H1 (cell line): ENCODE measurements around the gene CIDEA. TPM values are rescaled to one million over a fixed set of nuclear protein-coding genes. Genes with fewer than 3 reads are reported as not detected.
"Not testable (repeated sequence)": the region's sequence is repeated elsewhere in the genome, so short reads cannot be mapped to it uniquely, and the experiment has no call there.

ENCODE experiments used
- CTCF ChIA-PET: fragments of 300-600 bp; sonication (Branson Sonifier 250); formaldehyde crosslinking; loops from one replicate; lab custom pipeline; 2021; ENCODE audit not compliant: partially characterized antibody; lab: Charles Lee
- POLR2A ChIA-PET: fragments of 300-600 bp; sonication (Branson Sonifier 250); formaldehyde crosslinking; loops from one replicate; lab custom pipeline; 2021; ENCODE audit warnings: inconsistent platforms; ENCODE audit not compliant: partially characterized antibody; lab: Charles Lee
- DNase-seq, 2 experiments: peaks; one replicate each; pipeline versions ENCODE4 v3.0.0 to v3.0.0-alpha.2; 2010 to 2022; ENCODE audit warnings: low spot score in 2 of 2, low read depth in 1 of 2, mixed read lengths in 1 of 2
- FAIRE-seq: peaks from 2 replicates; lab custom pipeline; 2011; peaks lifted over from hg19 to GRCh38; lab: Jason Lieb, UNC
- H2AFZ ChIP-seq: 2 replicates; pipeline ENCODE4 v1.8.1; 2012; ENCODE audit warnings: low read length, inconsistent platforms
- H2AK5ac ChIP-seq: 2 replicates; pipeline ENCODE4 v1.6.1; 2013; ENCODE audit warnings: low read depth, low read length
- H2BK120ac ChIP-seq: replicated peaks from 2 replicates; pipeline ENCODE3; 2013; ENCODE audit warnings: low read depth, low read length, inconsistent platforms
- H2BK12ac ChIP-seq: 2 replicates; pipeline ENCODE4 v1.6.1; 2013; ENCODE audit warnings: low read depth, low read length
- H2BK15ac ChIP-seq: 2 replicates; pipeline ENCODE4 v1.6.1; 2013; ENCODE audit warnings: low read length
- H2BK20ac ChIP-seq: 2 replicates; pipeline ENCODE4 v1.6.1; 2013; ENCODE audit warnings: low read length
- H2BK5ac ChIP-seq: 2 replicates; pipeline ENCODE4 v1.6.1; 2013; ENCODE audit warnings: low read depth, low read length
- H3K14ac ChIP-seq: 2 replicates; pipeline ENCODE4 v1.6.1; 2013; ENCODE audit warnings: inconsistent platforms; ENCODE audit not compliant: insufficient read length
- H3K18ac ChIP-seq: 2 replicates; pipeline ENCODE4 v1.6.1; 2013; ENCODE audit warnings: low read length; ENCODE audit errors: extremely low read depth
- H3K23ac ChIP-seq: 2 replicates; pipeline ENCODE4 v1.6.1; 2013; ENCODE audit warnings: inconsistent platforms; ENCODE audit not compliant: insufficient read length
- H3K23me2 ChIP-seq: 2 replicates; pipeline ENCODE4 v1.6.1; 2013; ENCODE audit warnings: low read depth, low read length
- H3K27ac ChIP-seq: 2 replicates; pipeline ENCODE4 v1.6.1; 2011; ENCODE audit warnings: low read depth, low read length, inconsistent platforms
- H3K27me3 ChIP-seq, 4 experiments: replicated peaks in 1 of 4; 1 replicate in 1 of 4; 2 replicates in 3 of 4; pipeline versions ENCODE4 v1.6.1 to v1.8.1; 2011 to 2013; ENCODE audit warnings: low read length in 3 of 4, mild to moderate bottlenecking in 3 of 4, inconsistent platforms in 2 of 4, mixed read lengths in 2 of 4, moderate library complexity in 1 of 4; ENCODE audit not compliant: control insufficient read depth in 3 of 4, insufficient read depth in 3 of 4; ENCODE audit errors: extremely low read depth in 1 of 4
- H3K36me3 ChIP-seq, 4 experiments: 2 replicates each; pipeline versions ENCODE4 v1.6.1 to v1.8.1; 2011 to 2013; ENCODE audit warnings: mild to moderate bottlenecking in 4 of 4, low read length in 3 of 4, moderate library complexity in 2 of 4, control low read depth in 1 of 4, inconsistent platforms in 1 of 4; ENCODE audit not compliant: insufficient read depth in 4 of 4, control insufficient read depth in 2 of 4
- H3K4ac ChIP-seq: replicated peaks from 2 replicates; pipeline ENCODE3; 2013; ENCODE audit warnings: low read length, low read depth, mixed read lengths, inconsistent platforms; ENCODE audit not compliant: insufficient read length
- H3K4me1 ChIP-seq, 4 experiments: replicated peaks in 1 of 4; 1 replicate in 1 of 4; 2 replicates in 3 of 4; pipeline versions ENCODE4 v1.6.1 to v1.8.1; 2011 to 2013; ENCODE audit warnings: low read length in 3 of 4, inconsistent platforms in 2 of 4, mixed read lengths in 1 of 4; ENCODE audit not compliant: insufficient read depth in 4 of 4, control insufficient read depth in 3 of 4
- H3K4me2 ChIP-seq, 2 experiments: 2 replicates each; pipeline versions ENCODE4 v1.6.1 to v1.8.1; 2011 to 2013; ENCODE audit warnings: low read depth in 2 of 2, low read length in 2 of 2, control low read depth in 1 of 2, inconsistent platforms in 1 of 2, mild to moderate bottlenecking in 1 of 2; ENCODE audit not compliant: insufficient read depth in 1 of 2
- H3K4me3 ChIP-seq, 4 experiments: fragments of 200-600, 300-600 bp in 1 of 4; sonication (generic), shearing (Covaris generic), sonication (Bioruptor Twin) in 1 of 4; 2 replicates each; pipeline versions ENCODE4 v1.5.1 to v1.8.1; 2011 to 2016; ENCODE audit warnings: low read length in 4 of 4, low read depth in 3 of 4, control low read depth in 2 of 4, inconsistent platforms in 2 of 4, mild to moderate bottlenecking in 2 of 4, mixed read lengths in 1 of 4, moderate library complexity in 1 of 4; ENCODE audit not compliant: insufficient read depth in 2 of 4; ENCODE audit errors: extremely low read depth in 1 of 4
- H3K56ac ChIP-seq: replicated peaks from 2 replicates; pipeline ENCODE3; 2013; ENCODE audit warnings: low read depth, mild to moderate bottlenecking, mixed read lengths, low read length, inconsistent platforms; ENCODE audit not compliant: insufficient read length
- H3K79me1 ChIP-seq: 2 replicates; pipeline ENCODE4 v1.6.1; 2013; ENCODE audit warnings: low read depth, low read length, control low read depth
- H3K79me2 ChIP-seq, 2 experiments: 2 replicates each; pipeline versions ENCODE4 v1.6.1 to v1.8.1; 2012 to 2013; ENCODE audit warnings: low read length in 2 of 2, mild to moderate bottlenecking in 2 of 2, inconsistent platforms in 1 of 2; ENCODE audit not compliant: insufficient read depth in 2 of 2, control insufficient read depth in 1 of 2
- H3K9ac ChIP-seq, 4 experiments: replicated peaks in 1 of 4; 1 replicate in 1 of 4; 2 replicates in 3 of 4; pipeline versions ENCODE4 v1.6.1 to v1.8.1; 2011 to 2013; ENCODE audit warnings: low read depth in 3 of 4, low read length in 3 of 4, control low read depth in 2 of 4, mild to moderate bottlenecking in 2 of 4, moderate library complexity in 2 of 4, inconsistent platforms in 1 of 4; ENCODE audit errors: extremely low read depth in 1 of 4
- H3K9me3 ChIP-seq, 2 experiments: 2 replicates each; pipeline versions ENCODE4 v1.6.1 to v1.8.1; 2012 to 2013; ENCODE audit warnings: mild to moderate bottlenecking in 2 of 2, moderate library complexity in 2 of 2, control low read depth in 1 of 2, inconsistent platforms in 1 of 2, low read depth in 1 of 2, low read length in 1 of 2, mixed read lengths in 1 of 2; ENCODE audit not compliant: insufficient read depth in 2 of 2
- H4K20me1 ChIP-seq, 2 experiments: replicated peaks in 1 of 2; 2 replicates each; pipeline versions ENCODE3 to v1.8.1; 2011 to 2013; ENCODE audit warnings: inconsistent platforms in 2 of 2, low read length in 2 of 2, mild to moderate bottlenecking in 1 of 2; ENCODE audit not compliant: insufficient read depth in 2 of 2, control insufficient read depth in 1 of 2
- H4K5ac ChIP-seq: 2 replicates; pipeline ENCODE4 v1.6.1; 2013; ENCODE audit warnings: low read length, low read depth, mixed read lengths, inconsistent platforms; ENCODE audit not compliant: insufficient read length
- H4K8ac ChIP-seq: 2 replicates; pipeline ENCODE4 v1.8.0; 2013; ENCODE audit warnings: mild to moderate bottlenecking, moderate library complexity, low read length, inconsistent platforms; ENCODE audit not compliant: insufficient read depth; ENCODE audit errors: extremely low read depth
- H4K91ac ChIP-seq: replicated peaks from 2 replicates; pipeline ENCODE3; 2013; ENCODE audit warnings: low read length, mixed read lengths, inconsistent platforms; ENCODE audit not compliant: insufficient read length
- WGBS, 2 experiments: shearing (Covaris generic) in 1 of 2; methylation state at CpG; one replicate each; pipeline versions ENCODE4 v1.1.6 to v1.1.7; 2013 to 2015; ENCODE audit warnings: low lambda C conversion rate in 2 of 2, mixed read lengths in 2 of 2, inconsistent platforms in 1 of 2, low coverage in 1 of 2, missing lambda C conversion rate in 1 of 2; ENCODE audit not compliant: insufficient replicate concordance in 2 of 2, insufficient coverage in 1 of 2, insufficient read length in 1 of 2; ENCODE audit errors: extremely low coverage in 1 of 2, missing lambda C conversion rate in 1 of 2; 5-methylcytosine and 5-hydroxymethylcytosine counted together
- polyA plus RNA-seq, 7 experiments: library from polyadenylated mRNA; depleted of rRNA in 3 of 7; stranded (reverse) in 5 of 7; unstranded in 2 of 7; fragments of >200 nt in 5 of 7; fragments of 200-250 nt in 2 of 7; gene quantifications; 1 replicate in 5 of 7; 2 replicates in 1 of 7; 4 replicates in 1 of 7; pipeline versions ENCODE4 v1.2.1 to v1.2.3, GENCODE V29; 2011 to 2013; ENCODE audit warnings: missing spikeins in 2 of 7, mixed read lengths in 2 of 7
- total RNA-seq: library from RNA; stranded (reverse); fragmentation: NEBNext Ultra II Directional; extraction: Animal tissue kit (Norgen Biotek cat#: 25700); gene quantifications from 2 replicates; pipeline ENCODE4 v1.2.1, GENCODE V29; 2021

CIDEA gene
- total and polyA plus RNA-seq, 2 of the 8 experiments (the other 6 are each of a cell fraction or from before 2014, with no cell fraction given), result not detected

GRCh38 chr18:12226807-12227206, 27.4 kb upstream of the CIDEA start:
- H3K23me2 ChIP-seq, result not testable (repeated sequence)

More at GRCh38 chr18:12226807-12227206, 27.4 kb upstream of the CIDEA start:
- DNase-seq, H3K56ac ChIP-seq, H3K23ac ChIP-seq, H4K20me1 ChIP-seq, H2AK5ac ChIP-seq, H3K14ac ChIP-seq, H3K4me1 ChIP-seq, H3K4ac ChIP-seq, H2BK15ac ChIP-seq, H3K4me2 ChIP-seq, H2BK5ac ChIP-seq, H3K27ac ChIP-seq, H3K79me1 ChIP-seq, H4K5ac ChIP-seq, H2BK12ac ChIP-seq, H3K9ac ChIP-seq, H2BK120ac ChIP-seq, CTCF ChIA-PET, H3K9me3 ChIP-seq, H2BK20ac ChIP-seq, H3K18ac ChIP-seq, H3K79me2 ChIP-seq, H2AFZ ChIP-seq, H3K36me3 ChIP-seq, H4K91ac ChIP-seq, H3K27me3 ChIP-seq, FAIRE-seq, H4K8ac ChIP-seq, H3K4me3 ChIP-seq: not testable (repeated sequence)
- 83% methylated on average over 1 of the region's 2 CpGs; no CpG with 5 or more reads in 1 of the 2 experiments for WGBS, 2 experiments
- POLR2A ChIA-PET, result interaction anchor here (1.2 kb wide), 1 partner anchor 1618 kb away, joined by 5 read pairs; no protein-coding TSS in a partner anchor
